HG02642 (cell line): ENCODE data around the gene RCSD1.

Experiments
- ATAC-seq: cut with Tn5 transposase; IDR thresholded peaks from one replicate; pipeline ENCODE4 v1.9.1; 2021; ENCODE audit warnings: mild to moderate bottlenecking; ENCODE audit not compliant: unreplicated experiment, poor library complexity

Gene RCSD1

DNA sequence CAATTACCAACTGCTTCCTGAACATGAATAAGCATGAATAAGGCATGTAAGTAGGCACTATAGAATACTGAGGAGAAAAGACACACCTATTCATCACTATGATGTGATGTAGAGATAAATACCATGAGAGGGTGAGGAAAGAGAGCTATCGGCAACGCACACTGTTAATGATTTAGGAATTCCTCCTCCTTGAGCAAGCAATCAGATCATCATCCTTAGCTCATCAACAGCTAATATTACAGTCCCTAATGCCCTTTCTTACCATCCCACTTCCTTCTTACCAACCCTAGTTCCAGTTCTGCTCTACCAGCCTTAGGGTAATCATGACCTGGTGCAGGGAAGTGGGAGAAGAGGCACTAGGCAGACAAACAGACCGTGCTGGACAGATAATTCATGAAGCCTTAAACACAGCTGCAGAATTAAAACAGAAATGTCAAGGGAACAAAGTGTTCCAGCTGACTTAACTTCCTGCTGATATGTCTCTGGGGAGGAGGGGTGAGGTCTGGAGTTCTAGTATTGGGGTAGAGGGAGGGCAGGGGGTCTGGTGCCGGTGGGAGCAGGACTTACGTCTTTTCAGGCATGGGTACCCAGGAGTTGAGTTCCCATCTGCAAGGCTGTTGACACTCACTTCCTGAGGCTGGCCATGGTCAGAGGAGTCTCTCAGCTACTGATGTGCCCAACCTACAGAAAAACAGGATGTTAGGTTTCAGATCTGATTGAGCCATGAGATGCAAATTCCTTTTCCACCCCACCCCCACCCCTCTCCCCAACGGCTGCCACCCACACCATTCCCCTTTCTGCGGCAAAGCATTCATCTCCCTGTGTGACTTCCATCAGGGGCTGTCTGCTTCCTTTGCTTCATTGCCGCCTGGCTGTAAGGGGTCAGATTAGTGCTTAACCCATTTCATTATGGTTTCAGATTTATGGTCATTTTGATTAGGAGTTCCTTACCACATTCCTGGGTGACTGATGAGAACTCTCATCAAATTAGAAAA lies 12.6 kb upstream of the RCSD1 start:
- ATAC-seq: peak; percentile 82

DNA sequence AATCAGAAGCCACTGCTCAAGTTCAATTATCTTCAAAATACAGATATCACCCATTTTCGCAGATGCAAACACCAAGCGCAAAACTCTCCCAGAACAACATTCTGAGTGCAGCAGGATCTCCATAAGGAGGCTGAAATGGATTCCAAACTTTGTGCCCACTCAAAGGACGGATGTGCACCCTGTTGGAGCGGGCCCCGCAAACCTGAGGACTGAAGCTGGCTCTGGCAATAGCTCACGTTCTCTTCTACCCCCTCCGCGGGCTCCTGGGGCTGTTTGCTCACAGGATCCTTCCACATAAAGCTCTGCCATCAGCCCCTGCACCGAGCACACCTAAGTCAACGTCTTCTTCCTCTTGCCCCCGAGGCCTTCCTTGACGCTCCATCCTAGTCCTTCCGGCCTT lies 11.7 kb upstream of the RCSD1 start:
- ATAC-seq: no peak

DNA sequence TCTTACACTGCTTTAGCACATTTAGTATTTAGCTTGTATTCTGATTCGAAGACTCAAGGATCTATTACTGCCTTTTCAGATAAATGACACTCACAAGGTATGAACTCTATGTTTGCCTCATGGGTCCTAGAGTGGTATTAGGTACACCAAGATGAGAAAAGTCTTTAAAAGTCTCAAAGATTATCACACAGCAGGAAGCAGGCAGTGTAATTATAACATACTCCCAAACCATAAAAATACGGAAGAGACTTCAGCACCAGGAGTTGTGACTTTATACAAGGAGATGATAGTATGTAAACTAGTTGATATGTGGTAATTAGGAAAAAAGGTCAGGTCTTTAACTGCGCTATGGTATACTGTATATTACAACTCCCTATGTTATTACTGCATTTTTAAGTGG lies 11.2 kb upstream of the RCSD1 start:
- no peak for ATAC-seq

DNA sequence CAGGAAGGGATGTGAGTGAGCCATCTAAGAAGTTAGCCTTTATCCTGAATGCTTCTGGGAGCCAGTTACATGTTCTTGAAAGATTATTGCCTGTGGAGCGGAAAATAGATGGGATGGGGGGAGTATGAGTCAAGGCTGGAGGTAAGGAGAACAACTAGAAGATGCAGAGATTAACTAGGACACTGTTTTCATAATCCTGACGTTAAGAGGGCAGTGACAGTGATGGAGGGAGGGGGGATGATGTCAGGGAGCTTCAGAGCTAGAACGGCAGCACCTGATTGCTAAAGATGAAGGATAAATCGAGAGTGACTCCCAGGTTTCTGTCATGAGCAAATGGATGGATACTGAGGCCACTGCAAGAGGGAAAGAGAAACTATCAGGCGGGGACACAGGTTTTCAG lies 10.0 kb upstream of the RCSD1 start:
- ATAC-seq: no peak

DNA sequence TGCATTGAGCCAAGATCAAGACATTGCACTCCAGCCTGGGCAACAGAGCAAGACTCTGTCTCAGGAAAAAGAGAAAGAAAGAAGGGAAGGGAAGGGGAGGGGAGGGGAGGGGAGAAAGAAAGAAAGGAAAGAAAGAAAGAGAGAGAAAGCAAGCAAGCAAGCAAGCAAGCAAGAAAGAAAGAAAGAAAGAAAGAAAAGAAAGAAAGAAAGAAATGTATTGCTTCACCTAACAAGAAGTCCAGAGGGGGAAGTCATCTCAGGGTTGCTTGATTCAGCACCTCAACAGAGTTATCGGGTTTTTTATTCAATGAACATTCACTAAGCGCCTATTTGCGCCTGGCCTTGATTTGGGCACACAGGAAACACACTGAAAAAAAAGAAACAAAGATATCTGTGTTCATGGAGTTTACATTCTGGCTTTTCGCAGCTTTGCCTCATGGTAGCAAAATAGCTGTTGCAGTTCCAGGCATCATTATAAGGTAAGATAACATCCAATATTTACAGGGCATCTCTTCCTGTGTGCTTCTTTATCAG lies 8.2 kb upstream of the RCSD1 start:
- no peak for ATAC-seq

DNA sequence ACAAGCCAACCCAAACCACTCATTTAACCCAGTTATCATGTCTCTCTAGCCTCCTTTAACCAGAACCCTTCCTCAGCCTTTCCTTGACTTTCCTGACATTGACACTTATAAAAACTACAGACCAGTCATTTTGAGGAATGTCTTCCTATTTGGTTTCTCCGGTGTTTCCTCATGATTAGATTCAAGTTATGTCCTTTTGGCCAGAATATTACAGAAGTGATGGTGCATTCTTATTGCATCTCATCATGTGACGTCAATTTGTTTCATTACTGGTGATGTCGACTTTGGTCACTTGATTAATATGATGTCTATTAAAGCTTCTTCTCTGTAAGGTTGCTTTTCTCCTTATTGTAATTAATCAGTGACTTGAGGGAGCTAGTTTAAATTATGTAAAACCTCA lies 6.1 kb upstream of the RCSD1 start:
- ATAC-seq: no peak

DNA sequence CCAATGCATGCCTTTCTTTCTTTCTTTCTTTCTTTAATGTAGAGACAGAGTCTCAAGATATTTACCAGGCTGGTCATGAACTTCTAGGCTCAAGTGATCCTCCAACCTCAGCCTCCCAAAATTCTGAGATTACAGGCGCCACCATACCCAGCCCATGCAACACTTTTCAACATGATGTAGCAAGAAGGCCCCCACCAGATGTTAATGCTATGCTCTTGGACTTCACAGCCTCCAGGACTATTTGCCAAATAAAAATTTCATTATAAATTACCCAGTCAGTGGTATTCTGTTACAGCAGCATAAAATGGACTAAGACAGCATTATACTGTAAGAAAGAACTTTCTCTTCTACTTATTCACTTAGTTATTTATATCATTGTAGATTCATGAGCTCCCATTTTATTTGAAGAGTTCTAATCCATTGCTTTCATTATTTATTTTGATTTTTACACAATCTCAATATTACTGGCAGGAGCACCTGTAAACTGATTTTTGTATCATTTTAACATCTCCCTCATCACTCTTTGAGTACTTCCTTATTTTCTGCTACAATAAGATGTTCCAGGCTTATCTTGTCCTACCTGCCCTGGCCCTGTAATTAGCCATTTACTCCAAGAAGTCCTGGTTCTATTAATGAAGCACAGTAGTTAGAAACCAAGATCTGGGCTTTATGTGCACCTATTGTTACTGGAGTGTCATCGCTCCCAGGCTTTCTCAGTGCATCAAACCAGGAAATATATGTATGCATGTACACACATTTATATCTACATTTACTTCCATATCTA lies 4.8 kb upstream of the RCSD1 start:
- no peak for ATAC-seq

DNA sequence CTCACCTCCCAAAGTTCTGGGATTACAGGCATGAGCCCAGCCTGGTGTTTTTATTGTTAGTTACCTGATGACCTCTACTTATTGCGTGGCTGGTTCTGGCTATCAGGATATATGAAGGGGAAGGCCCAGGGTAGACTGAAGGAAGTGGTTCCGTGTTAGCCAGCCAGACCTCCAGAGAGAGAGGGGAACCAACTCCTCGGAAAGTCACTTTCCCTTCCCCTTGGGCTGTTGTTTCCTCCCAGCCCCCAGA lies 2.5 kb upstream of the RCSD1 start:
- peak; percentile 10 for ATAC-seq

DNA sequence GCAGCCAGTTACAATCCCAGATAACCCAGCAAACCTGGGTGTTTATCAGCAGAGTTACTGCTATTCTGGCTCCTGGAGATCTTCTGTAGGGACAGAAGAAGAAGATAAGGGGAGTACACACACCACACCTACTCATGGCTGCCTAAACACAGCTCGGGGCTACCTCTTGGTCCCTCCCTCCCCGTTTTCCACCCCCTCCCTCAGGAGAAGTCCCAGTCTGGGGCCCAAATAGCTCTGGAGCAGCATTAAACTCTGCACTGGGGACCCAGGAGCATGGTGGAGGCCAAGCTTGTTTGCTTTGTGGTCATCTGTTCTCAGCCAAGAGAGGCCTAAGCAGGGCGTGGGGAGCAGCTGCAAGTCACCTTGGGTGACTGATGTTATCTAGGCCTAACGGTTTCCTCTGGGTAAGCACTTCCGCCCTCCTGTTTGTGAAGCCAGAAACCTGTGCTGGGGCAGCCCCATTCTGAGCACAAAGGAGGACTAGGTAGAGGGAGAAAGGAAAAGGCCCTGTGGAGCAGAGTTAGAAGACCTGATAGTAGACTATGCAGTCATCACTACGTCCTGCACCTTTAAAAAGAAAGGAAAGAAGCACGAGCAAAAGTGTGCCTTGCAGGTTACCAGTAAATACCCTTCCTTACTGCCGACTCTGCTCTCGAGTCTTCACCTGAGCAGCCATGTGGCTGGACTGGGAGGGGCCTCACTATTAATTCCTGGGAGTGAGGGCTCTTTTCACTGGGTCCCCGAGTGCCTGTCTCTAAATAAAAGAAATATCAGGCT lies 2.0 kb upstream of the RCSD1 start:
- ATAC-seq: peak; percentile 67

DNA sequence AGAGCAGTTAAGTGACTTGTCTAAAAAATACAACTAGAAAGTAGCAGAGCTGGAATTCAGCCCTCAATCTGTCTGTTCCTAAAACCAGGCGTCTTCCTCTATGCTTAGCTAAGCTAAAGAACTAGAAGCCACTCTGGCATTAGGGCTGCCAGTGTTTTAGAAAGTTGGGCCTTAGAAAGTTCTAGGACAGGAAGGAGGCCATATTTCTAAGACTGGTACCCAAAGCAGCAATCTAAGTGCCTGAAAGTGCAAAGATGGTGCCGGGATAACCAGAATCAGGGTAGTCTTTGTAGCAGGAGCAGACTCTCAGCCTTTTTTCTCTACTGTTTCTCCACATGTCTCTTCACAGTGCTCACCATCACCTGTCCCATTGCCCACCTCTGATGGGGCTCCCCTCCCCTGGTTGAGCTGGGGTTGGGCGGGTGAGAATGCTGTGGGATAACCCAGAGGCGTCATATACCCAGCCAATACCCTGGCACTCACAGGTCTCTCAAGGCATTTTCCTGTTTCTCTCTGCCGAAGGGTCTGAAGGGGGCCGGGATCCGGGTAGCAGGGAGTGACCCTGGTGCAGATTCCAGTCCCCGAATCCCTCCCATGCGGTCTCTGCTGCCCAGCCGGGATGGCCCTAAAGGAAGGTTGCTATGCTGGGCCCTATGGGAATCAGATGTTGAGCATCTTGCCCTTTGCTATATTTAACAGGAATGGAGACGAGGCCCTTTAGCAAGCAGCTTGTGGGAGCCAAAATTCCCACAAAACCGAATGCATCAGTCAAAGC lies 1.1 kb upstream of the RCSD1 start:
- ATAC-seq: no peak

DNA sequence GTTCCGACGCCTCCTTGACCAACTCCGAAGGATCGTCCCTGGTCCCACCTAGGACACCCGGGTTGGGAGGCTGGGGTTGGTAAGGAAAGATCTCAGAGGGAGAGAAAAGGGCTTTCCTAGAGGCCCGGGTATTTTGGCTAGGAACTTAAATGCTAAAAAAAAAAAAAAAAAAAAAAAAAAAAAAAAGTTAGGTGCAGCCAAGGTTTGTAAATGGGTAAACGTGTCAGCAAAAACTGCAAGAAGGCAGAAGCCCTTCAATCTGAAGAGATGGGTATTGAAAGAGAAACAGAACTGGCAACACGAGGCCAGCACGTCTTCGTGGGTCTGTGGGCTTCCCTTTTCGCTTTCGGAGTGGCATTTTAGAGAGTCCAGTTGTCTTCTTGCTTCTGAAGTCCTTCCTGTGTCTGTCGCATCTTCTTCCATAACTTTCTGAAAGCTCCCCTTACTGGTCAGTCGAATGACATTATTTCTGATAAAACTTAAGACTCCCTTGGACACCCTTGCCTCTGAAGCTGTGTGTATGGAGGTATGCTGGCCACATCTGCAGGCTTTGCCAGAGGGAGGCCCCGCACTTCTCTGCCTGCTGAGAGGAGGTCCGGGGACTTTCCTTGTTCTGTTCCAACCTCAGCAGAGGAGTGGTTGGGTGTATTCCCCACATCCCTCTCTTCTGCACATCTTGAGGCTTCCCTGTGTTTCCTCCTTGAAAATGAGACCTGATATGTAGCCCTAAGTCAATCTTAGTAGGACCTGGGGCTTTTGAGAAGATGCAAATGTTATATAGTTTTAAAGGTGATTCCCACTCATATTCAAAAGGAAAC lies 745 bp downstream of the RCSD1 start:
- peak; percentile 20 for ATAC-seq

DNA sequence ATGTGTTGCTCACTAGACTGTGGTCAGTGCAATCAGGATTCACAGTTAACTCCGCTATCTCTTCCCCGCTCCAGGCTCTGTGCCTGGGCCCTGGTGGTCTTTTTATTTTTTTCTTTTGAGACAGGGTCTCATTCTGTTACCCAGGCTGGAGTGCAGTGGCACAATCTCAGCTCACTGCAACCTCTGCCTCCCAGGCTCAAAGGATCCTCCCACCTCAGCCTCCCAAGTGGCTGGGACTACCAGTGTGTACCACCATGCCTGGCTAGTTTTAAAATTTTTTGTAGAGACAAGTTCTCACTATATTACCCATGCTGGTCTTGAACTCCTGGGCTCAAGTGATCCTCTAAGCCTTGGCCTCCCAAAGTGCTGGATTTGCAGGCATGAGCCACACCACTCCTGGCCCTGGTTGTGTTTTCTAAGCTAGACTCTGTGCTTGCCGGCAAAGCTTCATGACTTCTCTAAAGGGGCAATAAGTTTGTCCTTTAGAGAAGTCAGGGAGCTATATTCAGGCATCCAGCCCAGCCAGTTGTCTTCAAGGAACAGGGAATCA lies 1.4 kb downstream of the RCSD1 start:
- ATAC-seq: peak; percentile 2

DNA sequence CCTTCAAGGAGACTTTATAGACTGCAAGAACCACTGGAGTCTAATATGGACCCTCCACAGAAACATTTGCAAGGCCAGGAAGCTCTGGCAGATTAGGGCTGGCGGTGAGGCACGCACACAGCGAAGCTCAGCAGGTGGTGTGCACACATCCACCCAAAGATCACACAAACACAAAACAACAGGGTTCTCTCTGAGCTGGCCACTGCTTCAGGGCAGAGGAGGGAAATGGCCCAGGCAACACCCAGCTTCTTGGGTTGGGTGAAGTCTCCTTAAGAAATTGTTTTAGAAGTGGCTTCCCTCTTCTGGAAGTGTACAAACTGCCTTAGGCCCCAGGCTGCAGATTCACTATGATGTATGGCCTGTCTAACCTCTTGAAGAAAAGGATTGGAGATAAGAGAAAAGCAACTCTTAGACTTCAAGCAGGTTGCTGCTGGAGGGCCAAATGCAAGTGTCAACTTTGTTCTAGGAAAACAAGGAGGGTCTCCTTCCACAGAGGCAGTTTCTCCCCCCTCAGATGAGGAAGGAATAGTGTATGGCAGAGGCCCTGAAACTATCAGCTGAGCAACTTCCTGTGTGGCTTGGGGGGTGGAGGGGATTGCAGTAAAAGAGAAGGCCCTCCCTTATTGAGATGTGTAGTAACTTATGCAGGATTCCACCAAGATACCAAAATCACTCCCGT lies 2.0 kb downstream of the RCSD1 start:
- peak; percentile 18 for ATAC-seq

DNA sequence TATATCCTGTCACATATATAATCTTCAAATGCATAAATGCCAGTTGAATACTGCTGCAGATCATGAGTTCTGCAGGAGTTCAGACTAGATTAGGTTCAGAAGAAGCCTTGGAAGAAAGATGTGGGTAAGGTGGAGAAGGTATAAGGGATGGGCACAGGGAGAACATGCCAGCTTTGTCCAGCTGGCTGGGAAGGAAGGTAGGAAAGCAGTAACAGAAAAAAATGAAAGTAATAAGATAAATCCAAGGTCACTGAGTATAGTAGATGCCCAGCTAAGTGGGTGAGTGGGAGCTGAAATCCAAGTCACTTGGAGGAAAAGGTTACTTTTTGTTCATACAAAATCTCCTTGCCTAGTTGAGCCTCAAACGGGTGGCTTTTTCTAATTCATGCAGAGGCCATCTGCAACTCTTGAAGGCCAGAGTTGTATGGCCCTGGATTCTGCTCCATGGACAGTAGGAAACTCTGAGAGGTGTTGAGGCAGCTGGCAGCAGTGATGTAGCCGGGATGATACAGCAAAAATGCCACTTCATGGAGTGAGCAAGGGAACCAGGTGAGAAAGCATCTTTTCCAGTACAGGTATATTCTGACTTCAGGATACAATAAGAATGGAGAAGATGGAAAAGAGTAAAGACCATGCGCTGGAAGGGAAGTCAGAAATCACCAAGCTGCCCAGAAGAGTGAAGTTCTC lies 3.4 kb downstream of the RCSD1 start:
- no peak for ATAC-seq

DNA sequence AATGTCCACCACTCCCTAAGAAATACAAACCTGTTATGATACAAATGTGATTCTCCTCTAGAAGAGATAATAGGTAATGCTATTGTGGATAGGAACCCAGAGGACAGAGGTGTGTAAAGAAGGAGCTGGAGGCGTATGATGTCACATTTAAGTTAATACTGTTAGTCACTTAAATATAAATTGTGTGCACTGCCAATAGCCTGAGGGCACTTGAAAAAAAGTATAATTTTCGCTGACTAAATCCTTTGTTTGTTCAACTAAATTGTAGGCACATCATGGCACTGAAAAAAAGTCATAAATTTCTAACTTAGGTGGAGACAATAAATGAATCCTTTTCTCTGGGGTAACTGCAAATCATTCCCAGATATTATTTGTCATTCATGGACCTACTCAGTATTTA lies 4.4 kb downstream of the RCSD1 start:
- no peak for ATAC-seq

DNA sequence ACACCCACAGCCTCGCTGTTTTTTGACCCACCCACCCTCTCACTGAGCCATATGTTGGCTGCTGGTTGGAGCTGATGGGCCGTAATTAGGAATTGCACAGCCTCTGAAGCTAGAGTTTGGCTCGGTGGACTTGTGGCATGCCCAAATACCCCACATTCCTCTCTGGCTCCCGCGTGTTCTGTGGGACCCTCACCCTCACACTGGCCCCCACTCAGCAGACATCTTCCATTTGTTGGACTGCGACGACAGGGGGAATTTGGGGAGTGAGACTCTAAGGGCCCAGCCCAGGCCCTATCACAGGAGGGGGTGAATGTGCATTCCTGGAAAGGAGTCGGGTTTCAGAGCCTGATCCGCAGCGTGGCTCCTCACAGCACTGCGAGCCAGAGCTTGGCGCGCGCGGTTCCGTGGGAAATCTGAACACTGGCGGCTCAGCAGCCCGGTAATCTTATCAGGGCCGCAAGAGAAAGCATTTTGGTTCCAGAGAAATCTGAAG lies 5.2 kb downstream of the RCSD1 start:
- ATAC-seq: no peak

DNA sequence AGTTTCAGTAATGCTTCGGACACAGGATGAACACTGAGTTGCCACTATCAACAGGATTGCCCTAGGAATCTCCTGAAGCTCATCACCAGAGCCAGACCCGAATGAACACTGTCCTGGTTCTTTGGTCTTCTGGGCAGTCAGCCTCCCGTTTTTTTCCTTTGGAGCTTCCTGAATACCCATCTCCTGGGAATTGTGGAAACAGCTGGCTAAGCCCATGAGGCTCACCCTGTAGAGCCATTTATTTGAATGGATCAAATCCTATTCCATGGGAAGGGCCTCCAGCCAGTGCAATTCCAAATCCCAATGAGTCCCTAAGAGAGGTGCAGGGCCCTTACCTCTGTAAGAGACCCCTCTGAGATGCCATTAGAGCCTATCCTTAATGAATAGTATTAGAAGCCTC lies 5.9 kb downstream of the RCSD1 start:
- no peak for ATAC-seq

DNA sequence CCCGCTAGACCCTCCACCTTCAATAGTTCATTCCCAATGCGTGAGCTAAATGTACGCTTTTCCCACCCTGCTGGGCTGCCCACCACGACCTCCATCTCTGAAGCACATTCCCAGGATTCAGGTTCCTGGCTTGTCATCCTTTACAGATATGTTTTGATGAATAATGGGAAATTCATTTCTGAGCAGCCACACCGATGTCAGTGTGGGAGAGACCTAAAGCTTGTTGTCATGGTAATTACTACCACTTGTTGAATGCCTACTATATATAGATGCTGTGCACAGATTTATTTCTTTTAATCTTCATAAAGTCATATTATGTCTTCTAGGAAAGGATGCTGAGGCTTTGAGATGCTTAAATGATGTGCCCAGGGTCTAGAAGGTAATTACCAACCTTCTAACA lies 8.0 kb downstream of the RCSD1 start:
- no peak for ATAC-seq
